ENCODE measurements around the gene NUMB.

Gene NUMB

DNA sequence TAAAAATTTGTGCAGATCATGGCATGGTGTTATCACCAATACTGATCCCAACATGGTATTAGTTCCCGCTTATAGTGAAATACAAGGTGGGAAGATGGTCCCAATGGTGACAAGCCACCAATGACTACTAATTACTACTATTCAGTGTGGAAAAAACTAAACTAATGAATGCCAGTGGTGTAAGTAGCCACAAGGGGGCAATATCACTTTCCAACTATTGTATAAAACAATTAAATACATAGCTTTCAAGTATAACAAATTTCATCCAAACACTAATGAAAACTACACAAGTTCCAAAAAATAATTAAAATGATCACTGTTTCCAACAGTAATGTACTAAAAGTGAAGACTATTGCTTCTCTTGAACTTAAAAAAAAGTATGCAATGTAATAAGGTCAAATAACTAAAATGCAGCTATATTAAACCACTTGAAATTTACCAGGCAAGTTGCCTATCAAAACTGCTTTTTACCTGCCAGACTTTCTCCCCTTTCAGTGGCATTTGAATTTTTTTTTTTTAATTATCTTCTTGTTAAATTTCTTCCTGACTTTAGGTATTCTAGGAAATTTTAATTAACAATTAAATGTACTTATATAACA is 163.0 kb downstream of the NUMB start:
- TF ChIP-seq, protein P1, sequence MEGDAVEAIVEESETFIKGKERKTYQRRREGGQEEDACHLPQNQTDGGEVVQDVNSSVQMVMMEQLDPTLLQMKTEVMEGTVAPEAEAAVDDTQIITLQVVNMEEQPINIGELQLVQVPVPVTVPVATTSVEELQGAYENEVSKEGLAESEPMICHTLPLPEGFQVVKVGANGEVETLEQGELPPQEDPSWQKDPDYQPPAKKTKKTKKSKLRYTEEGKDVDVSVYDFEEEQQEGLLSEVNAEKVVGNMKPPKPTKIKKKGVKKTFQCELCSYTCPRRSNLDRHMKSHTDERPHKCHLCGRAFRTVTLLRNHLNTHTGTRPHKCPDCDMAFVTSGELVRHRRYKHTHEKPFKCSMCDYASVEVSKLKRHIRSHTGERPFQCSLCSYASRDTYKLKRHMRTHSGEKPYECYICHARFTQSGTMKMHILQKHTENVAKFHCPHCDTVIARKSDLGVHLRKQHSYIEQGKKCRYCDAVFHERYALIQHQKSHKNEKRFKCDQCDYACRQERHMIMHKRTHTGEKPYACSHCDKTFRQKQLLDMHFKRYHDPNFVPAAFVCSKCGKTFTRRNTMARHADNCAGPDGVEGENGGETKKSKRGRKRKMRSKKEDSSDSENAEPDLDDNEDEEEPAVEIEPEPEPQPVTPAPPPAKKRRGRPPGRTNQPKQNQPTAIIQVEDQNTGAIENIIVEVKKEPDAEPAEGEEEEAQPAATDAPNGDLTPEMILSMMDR (conservative IDR thresholded peaks at IDR 0.05; ENCODE audit: low read depth, low read length) = peak; percentile 70
- DNase-seq (ENCODE audit: low read depth) = no peak
- no peak overlapping the region for H3K4me3 ChIP-seq (ENCODE audit: low read length)

DNA sequence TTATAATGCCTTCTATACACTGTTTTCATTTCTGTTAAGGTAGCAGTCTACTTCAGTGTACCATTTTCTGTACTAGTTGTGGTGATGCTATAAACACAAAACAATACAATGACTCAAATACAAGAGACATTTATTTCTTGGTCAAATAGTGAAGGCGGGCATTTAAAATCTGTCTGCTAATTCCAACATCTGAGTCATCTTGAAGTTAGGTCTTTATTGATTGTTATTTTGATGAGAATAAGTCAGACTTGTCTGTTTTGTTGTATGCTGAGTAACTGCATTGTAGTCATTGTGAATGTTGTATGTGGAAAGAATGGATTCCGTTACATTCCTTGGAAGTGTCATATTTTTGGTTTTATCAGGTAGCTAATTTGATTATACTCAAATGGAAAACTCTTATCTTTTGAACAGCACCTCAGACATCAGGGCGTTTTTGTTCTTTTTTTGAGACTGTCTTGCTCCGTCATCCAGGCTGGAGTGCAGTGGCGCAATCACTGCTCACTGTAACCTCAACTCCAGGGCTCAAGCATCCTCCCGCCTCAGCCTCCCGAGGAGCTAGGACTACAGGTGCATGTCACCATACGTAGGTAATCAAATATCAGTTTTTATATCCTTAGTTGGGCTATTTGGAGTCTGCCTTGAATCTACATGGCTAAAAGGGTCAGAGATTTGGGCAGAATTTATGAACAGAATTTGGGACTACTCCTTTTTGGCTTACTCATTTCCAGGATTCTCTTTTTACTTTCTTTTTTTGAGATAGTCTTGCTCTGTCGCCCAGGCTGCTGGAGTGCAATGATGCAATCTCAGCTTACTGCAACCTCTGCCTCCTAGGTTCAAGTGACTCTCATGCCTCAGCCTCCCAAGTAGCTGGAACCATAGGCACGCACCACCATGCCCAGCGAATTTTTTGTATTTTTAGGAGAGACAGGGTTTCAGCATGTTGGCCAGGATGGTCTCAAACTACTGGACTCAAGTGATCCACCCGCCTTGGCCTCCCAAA is 164.3 kb downstream of the NUMB start:
- no peak for DNase-seq (ENCODE audit: low read depth)
- no peak overlapping the region for H3K4me3 ChIP-seq (ENCODE audit: low read length)
- TF ChIP-seq, protein P1 (conservative IDR thresholded peaks at IDR 0.05; ENCODE audit: low read depth, low read length) = no peak

DNA sequence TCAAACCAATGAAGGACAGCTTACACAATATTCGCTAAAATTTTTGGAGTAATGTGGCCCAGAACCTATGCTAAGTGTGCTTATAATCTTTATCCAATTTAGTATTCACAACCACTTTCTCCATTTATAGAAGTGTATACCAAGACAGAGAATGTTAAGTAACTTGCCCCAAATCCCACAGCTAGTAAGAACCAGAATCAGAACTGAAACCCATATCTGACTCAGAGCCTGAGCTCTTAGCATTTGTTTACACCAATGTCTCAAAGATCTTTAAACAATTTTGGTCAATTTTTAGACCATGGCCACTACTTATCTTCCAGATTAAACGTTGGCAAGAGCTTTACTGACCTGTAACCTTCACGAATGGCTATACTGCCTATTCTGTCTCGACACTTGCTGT is 168.1 kb downstream of the NUMB start:
- no peak overlapping the region for H3K4me3 ChIP-seq (ENCODE audit: low read length)
- DNase-seq (ENCODE audit: low read depth) = no peak
- TF ChIP-seq, protein P1 (conservative IDR thresholded peaks at IDR 0.05; ENCODE audit: low read depth, low read length) = no peak

DNA sequence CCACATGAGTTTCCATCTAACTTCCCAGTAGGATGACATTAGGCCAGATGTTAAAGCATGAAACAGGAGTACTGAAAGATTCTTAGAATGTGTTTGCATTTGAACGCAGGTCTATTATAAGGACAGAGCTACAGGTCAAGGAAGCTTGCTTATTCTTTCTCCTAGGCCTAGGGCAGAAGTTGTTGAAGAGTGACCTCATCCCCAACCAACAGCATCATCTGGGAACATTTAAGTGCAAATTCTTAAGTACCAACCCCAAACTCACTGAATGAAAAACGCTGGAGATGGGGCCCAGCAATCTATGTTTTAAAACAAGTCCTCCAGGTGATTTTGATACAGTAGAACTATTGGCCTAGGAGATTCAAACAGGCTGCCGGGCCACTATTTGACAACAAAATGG is 168.6 kb downstream of the NUMB start:
- TF ChIP-seq, protein P1 (conservative IDR thresholded peaks at IDR 0.05; ENCODE audit: low read depth, low read length) = no peak
- no peak overlapping the region for H3K4me3 ChIP-seq (ENCODE audit: low read length)
- DNase-seq (ENCODE audit: low read depth) = no peak

DNA sequence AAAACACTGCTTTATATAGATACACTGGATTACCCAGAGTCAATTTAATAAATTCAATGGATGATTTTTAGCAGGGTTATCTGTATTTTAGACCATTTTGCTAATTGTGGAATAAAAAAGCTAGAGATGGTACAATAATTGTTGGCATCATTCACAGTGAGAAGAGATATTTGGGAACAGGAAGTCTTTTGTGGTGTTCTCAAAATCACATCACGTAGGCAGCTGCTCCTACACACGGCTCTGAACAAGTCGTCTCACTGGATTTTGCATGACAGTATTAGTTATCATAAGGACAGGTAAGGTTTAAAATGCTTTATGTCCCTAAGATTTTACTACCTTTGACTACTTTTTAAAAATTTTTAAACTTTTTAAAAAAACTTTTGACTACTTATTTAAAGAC is 169.0 kb downstream of the NUMB start:
- H3K4me3 ChIP-seq (ENCODE audit: low read length) = no peak overlapping the region
- TF ChIP-seq, protein P1 (conservative IDR thresholded peaks at IDR 0.05; ENCODE audit: low read depth, low read length) = no peak

DNA sequence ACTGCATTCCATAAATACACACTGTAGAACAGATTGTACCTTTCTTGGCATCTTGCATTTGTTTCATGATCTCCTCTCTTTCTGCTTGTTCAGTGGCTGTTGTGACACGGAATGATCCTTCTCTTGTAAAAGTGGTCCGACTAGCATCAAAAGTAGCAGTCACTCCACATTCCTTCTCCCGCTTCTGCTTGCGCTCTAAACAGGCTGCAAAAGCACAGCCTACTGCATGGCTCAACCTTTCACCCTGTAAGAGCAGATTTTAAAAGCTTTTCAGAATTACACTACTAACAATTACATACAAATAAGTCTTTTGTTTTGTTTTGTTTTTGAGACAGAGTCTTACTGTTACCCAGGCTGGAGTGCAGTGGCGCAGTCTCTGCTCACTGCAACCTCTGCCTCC is 171.3 kb downstream of the NUMB start:
- TF ChIP-seq, protein P1 (conservative IDR thresholded peaks at IDR 0.05; ENCODE audit: low read depth, low read length) = no peak
- DNase-seq (ENCODE audit: low read depth) = no peak
- no peak overlapping the region for H3K4me3 ChIP-seq (ENCODE audit: low read length)

More for the DNA sequence above, 169.0 kb downstream of the NUMB start:
- no peak for DNase-seq (ENCODE audit: low read depth)

Data from retinal pigment epithelial cell (primary cell).